ENCODE data around the gene SOX8.
"Not testable (repeated sequence)": the region's sequence is repeated elsewhere in the genome, so short reads cannot be mapped to it uniquely, and the experiment has no call there.

SOX8 gene

DNA sequence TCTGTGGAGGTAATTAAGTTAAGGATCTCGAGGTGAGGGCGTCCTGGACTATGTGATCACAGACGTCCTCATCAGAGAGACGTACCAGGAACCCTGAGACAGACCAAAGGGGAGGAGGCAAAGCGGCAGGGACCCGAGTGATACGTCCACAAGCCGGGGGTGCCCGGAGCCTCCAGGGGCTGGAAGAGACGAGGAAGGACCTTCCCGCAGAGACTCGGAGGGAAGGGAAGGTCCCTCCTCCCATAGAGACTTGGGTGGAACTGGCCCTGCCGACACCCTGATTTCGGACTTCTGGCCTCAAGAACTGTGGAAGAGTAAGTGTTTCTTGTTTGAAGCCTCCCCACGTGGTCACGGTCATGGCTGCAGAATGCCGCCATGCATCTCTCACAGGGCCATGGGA is 41.6 kb upstream of the SOX8 start:
- Histone ChIP-seq H3K27ac (ENCODE audit: low read depth, low read length) (no peak overlapping the region), H3K9ac (ENCODE audit: low read length in 5 of 5) (no peak overlapping the region), H3K36me3 (ENCODE audit: control insufficient read depth in 5 of 5, insufficient read depth in 5 of 5, low read length in 5 of 5) (peaks cover 5 to 33% (median 13%) of the 10 kb centered on the region in 5 donors), H3K4me1 (ENCODE audit: control insufficient read depth in 5 of 5, insufficient read depth in 5 of 5, low read length in 5 of 5) (peaks cover 0 to under 1% (median 0%) of the 10 kb centered on the region in 5 donors), H3K9me3 (ENCODE audit: control insufficient read depth in 5 of 5, low read length in 5 of 5) (peaks cover 0 to 12% (median 8%) of the 10 kb centered on the region in 5 donors), H3K4me3 (ENCODE audit: low read depth in 1 of 5, low read length in 5 of 5) (no peak overlapping the region), H3K27me3 (ENCODE audit: control insufficient read depth in 5 of 5, insufficient read depth in 4 of 5, low read length in 5 of 5) (no peaks in the 10 kb centered on the region)

DNA sequence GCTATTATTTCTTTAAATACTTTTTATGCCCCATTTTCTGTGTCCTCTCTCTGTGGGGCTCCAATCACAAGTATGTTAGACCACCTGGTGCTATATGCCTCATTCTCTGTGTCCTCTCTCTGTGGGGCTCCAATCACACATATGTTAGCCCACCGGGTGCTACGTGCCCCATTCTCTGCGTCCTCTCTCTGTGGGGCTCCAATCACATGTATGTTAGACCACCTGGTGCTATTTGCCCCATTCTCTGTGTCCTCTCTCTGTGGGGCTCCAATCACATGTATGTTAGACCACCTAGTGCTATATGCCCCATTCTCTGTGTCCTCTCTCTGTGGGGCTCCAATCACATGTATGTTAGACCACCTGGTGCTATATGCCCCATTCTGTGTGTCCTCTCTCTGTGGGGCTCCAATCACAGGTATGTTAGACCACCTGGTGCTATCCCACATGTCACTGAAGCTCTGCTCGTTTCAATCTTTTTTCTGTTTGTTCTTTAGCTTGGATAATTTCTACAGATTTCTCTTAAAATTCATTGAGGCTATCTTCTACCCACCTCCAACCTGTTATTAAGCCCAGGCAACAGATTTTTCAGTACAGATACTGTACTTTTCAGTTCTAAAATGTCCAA is 39.0 kb upstream of the SOX8 start:
- peaks cover 5 to 51% (median 27%) of the 10 kb centered on the region in 5 donors for H3K36me3 ChIP-seq (ENCODE audit: control insufficient read depth in 5 of 5, insufficient read depth in 5 of 5, low read length in 5 of 5)
- no peak overlapping the region for H3K9ac ChIP-seq (ENCODE audit: low read length in 5 of 5)
- H3K4me3 ChIP-seq (ENCODE audit: low read depth in 1 of 5, low read length in 5 of 5) = no peak overlapping the region
- H3K27me3 ChIP-seq (ENCODE audit: control insufficient read depth in 5 of 5, insufficient read depth in 4 of 5, low read length in 5 of 5) = no peaks in the 10 kb centered on the region
- peaks cover 0 to 7% (median 0%) of the 10 kb centered on the region in 5 donors for H3K4me1 ChIP-seq (ENCODE audit: control insufficient read depth in 5 of 5, insufficient read depth in 5 of 5, low read length in 5 of 5)
- H3K9me3 ChIP-seq (ENCODE audit: control insufficient read depth in 5 of 5, low read length in 5 of 5) = peaks cover 0 to 12% (median 8%) of the 10 kb centered on the region in 5 donors
- H3K27ac ChIP-seq (ENCODE audit: low read depth, low read length) = no peak overlapping the region

DNA sequence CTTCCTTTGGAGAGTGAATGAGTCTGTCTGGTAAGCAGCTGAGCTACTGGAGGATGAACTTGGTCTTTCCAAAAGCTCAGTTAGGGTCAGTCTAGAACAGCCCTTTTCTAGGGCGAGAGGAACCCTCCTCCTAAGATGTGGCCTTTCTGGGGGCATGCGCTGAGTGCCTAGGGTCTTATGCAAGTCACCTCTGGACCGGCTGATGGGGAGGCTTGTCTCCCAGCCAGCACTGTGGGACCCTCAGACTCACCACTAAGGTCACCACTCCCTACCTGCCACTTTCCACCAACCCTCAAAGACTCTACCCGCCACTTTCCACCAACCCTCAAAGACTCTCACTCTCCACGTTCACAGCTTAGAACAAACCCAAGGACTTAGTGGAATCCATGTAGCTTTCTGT is 37.6 kb upstream of the SOX8 start:
- peaks cover 0 to 7% (median 0%) of the 10 kb centered on the region in 5 donors for H3K4me1 ChIP-seq (ENCODE audit: control insufficient read depth in 5 of 5, insufficient read depth in 5 of 5, low read length in 5 of 5)
- no peak overlapping the region for H3K4me3 ChIP-seq (ENCODE audit: low read depth in 1 of 5, low read length in 5 of 5)
- no peak overlapping the region for H3K9ac ChIP-seq (ENCODE audit: low read length in 5 of 5)
- H3K9me3 ChIP-seq (ENCODE audit: control insufficient read depth in 5 of 5, low read length in 5 of 5) = peaks cover 0 to 12% (median 8%) of the 10 kb centered on the region in 5 donors
- no peaks in the 10 kb centered on the region for H3K27me3 ChIP-seq (ENCODE audit: control insufficient read depth in 5 of 5, insufficient read depth in 4 of 5, low read length in 5 of 5)
- H3K27ac ChIP-seq (ENCODE audit: low read depth, low read length) = no peak overlapping the region
- H3K36me3 ChIP-seq (ENCODE audit: control insufficient read depth in 5 of 5, insufficient read depth in 5 of 5, low read length in 5 of 5) = peaks cover 5 to 41% (median 24%) of the 10 kb centered on the region in 5 donors

DNA sequence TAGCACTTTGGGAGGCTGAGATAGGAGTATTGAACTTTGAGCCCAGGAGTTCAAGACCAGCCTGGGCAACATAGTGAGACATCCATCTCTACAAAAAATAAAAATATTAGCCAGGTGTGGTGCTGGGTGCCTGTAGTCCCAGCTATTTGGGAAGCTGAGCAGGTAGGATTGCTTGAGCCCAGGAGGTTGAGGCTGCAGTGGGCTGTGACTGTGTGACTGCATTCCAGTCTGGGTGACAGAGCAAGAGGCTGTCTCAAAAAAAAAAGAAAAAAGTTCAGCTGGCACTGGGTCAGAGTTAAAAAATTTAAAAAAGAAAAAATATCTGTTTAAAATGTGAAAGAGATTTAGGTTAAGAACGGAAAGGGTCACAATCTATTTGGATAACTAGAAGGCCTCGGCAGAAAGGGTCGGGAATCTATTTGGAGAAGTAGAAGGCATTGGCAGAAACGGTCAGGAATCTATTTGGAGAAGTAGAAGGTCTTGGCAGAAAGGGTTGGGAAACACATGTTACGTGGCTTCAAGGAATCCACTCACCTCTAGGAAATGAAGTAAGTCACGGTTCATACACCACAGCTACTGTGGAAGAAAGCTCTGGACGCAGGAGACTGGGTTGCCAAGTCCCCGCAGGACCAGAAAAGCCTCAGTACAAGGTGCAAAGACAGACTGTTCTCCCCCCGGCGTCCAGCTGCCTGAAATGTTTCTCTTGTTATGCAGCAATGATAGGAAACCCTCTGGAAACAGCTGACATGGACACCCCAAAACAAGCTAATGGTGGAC is 36.1 kb upstream of the SOX8 start:
- Histone ChIP-seq H3K4me1 (ENCODE audit: control insufficient read depth in 5 of 5, insufficient read depth in 5 of 5, low read length in 5 of 5) (peaks cover 0 to 7% (median 0%) of the 10 kb centered on the region in 5 donors), H3K27me3 (ENCODE audit: control insufficient read depth in 5 of 5, insufficient read depth in 4 of 5, low read length in 5 of 5) (no peaks in the 10 kb centered on the region), H3K36me3 (ENCODE audit: control insufficient read depth in 5 of 5, insufficient read depth in 5 of 5, low read length in 5 of 5) (peaks cover 5 to 28% (median 20%) of the 10 kb centered on the region in 5 donors), H3K9me3 (ENCODE audit: control insufficient read depth in 5 of 5, low read length in 5 of 5) (peaks cover 0 to 12% (median 8%) of the 10 kb centered on the region in 5 donors), H3K27ac (ENCODE audit: low read depth, low read length) (no peak overlapping the region), H3K4me3 (ENCODE audit: low read depth in 1 of 5, low read length in 5 of 5) (no peak overlapping the region), H3K9ac (ENCODE audit: low read length in 5 of 5) (no peak overlapping the region)

DNA sequence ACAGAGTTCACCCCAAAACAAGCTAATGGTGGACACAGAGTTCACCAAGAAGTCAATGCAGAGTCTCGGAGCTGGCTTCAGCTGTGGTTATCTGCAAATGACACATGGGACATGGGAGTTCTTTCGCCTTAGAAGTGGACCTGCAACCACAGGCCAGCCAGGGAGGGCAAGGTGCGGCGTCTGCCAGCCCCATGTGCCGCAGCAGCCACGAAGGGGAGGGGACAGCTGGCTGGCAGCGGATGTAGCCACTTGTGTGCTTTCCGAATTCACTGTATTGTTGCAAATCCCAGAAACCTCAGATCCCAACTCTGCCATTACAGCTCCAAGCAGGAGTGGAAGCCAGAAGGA is 35.5 kb upstream of the SOX8 start:
- Histone ChIP-seq H3K4me1 (ENCODE audit: control insufficient read depth in 5 of 5, insufficient read depth in 5 of 5, low read length in 5 of 5) (peaks cover 0 to 7% (median 0%) of the 10 kb centered on the region in 5 donors), H3K27ac (ENCODE audit: low read depth, low read length) (no peak overlapping the region), H3K9me3 (ENCODE audit: control insufficient read depth in 5 of 5, low read length in 5 of 5) (peaks cover 0 to 12% (median 8%) of the 10 kb centered on the region in 5 donors), H3K27me3 (ENCODE audit: control insufficient read depth in 5 of 5, insufficient read depth in 4 of 5, low read length in 5 of 5) (no peaks in the 10 kb centered on the region), H3K36me3 (ENCODE audit: control insufficient read depth in 5 of 5, insufficient read depth in 5 of 5, low read length in 5 of 5) (peaks cover 5 to 28% (median 20%) of the 10 kb centered on the region in 5 donors), H3K9ac (ENCODE audit: low read length in 5 of 5) (no peak overlapping the region), H3K4me3 (ENCODE audit: low read depth in 1 of 5, low read length in 5 of 5) (no peak overlapping the region)

DNA sequence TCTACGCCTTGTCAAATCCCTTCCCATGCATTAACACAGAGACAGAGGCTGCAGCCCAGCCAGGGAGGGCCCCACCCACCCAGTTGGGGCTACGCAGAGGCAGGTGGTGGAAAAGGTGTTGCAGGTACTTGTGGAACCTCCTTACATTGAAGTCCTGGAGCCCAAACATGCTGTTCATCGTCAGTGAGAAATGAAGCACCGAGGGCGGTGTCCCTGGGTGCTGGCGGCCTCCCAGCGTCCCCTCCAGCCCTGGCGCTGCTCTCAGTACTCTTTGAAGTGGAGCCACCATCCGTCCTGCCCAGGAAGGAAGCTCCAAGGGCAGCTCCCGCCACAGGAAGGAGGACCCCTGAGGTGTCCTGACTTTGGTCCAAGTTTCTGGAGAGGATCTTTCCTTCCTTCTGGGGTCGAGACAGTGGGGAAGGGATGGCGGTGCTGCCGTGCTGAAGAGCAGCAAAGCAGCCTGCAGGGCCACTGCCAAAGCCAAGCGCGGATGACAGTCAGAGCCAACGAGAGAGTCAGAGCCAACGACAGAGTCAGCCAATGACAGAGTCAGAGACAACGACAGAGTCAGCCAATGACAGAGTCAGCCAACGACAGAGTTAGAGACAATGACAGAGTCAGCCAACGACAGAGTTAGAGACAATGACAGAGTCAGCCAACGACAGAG is 34.2 kb upstream of the SOX8 start:
- no peak overlapping the region for H3K4me3 ChIP-seq (ENCODE audit: low read depth in 1 of 5, low read length in 5 of 5)
- H3K27ac ChIP-seq (ENCODE audit: low read depth, low read length) = no peak overlapping the region
- H3K27me3 ChIP-seq (ENCODE audit: control insufficient read depth in 5 of 5, insufficient read depth in 4 of 5, low read length in 5 of 5) = no peaks in the 10 kb centered on the region
- H3K4me1 ChIP-seq (ENCODE audit: control insufficient read depth in 5 of 5, insufficient read depth in 5 of 5, low read length in 5 of 5) = peaks cover 0 to 7% (median 0%) of the 10 kb centered on the region in 5 donors
- peaks cover 0 to 4% (median 3%) of the 10 kb centered on the region in 5 donors for H3K9me3 ChIP-seq (ENCODE audit: control insufficient read depth in 5 of 5, low read length in 5 of 5)
- peaks cover 0 to 41% (median 33%) of the 10 kb centered on the region in 5 donors for H3K36me3 ChIP-seq (ENCODE audit: control insufficient read depth in 5 of 5, insufficient read depth in 5 of 5, low read length in 5 of 5)
- no peak overlapping the region for H3K9ac ChIP-seq (ENCODE audit: low read length in 5 of 5)

DNA sequence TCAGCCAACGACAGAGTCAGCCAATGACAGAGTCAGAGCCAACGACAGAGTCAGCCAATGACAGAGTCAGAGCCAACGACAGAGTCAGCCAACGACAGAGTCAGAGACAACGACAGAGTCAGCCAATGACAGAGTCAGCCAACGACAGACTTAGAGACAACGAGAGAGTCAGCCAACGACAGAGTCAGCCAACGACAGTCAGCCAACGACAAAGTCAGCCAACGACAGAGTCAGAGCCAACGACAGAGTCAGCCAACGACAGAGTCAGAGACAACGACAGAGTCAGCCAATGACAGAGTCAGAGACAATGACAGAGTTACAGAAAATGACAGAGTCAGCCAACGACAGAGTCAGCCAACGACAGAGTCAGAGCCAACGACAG is 33.7 kb upstream of the SOX8 start:
- not testable (repeated sequence) for H3K27me3 ChIP-seq (ENCODE audit: control insufficient read depth in 5 of 5, insufficient read depth in 4 of 5, low read length in 5 of 5); H3K4me1 ChIP-seq (ENCODE audit: control insufficient read depth in 5 of 5, insufficient read depth in 5 of 5, low read length in 5 of 5); H3K4me3 ChIP-seq (ENCODE audit: low read depth in 1 of 5, low read length in 5 of 5); H3K27ac ChIP-seq (ENCODE audit: low read depth, low read length); H3K9me3 ChIP-seq (ENCODE audit: control insufficient read depth in 5 of 5, low read length in 5 of 5); H3K9ac ChIP-seq (ENCODE audit: low read length in 5 of 5)
- H3K36me3 ChIP-seq (ENCODE audit: control insufficient read depth in 5 of 5, insufficient read depth in 5 of 5, low read length in 5 of 5) = peaks cover 0 to 44% (median 33%) of the 10 kb centered on the region in 5 donors

DNA sequence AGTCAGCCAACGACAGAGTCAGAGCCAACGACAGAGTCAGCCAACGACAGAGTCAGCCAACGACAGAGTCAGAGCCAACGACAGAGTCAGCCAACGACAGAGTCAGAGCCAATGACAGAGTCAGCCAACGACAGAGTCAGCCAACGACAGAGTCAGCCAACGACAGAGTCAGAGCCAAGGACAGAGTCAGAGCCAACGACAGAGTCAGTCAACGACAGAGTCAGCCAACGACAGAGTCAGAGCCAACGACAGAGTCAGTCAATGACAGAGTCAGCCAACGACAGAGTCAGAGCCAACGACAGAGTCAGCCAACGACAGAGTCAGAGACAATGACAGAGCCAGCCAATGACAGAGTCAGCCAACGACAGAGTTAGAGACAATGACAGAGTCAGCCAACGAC is 32.8 kb upstream of the SOX8 start:
- not testable (repeated sequence) for H3K27me3 ChIP-seq (ENCODE audit: control insufficient read depth in 5 of 5, insufficient read depth in 4 of 5, low read length in 5 of 5); H3K9me3 ChIP-seq (ENCODE audit: control insufficient read depth in 5 of 5, low read length in 5 of 5); H3K27ac ChIP-seq (ENCODE audit: low read depth, low read length); H3K4me3 ChIP-seq (ENCODE audit: low read depth in 1 of 5, low read length in 5 of 5); H3K9ac ChIP-seq (ENCODE audit: low read length in 5 of 5); H3K4me1 ChIP-seq (ENCODE audit: control insufficient read depth in 5 of 5, insufficient read depth in 5 of 5, low read length in 5 of 5)
- peaks cover 0 to 47% (median 33%) of the 10 kb centered on the region in 5 donors for H3K36me3 ChIP-seq (ENCODE audit: control insufficient read depth in 5 of 5, insufficient read depth in 5 of 5, low read length in 5 of 5)

DNA sequence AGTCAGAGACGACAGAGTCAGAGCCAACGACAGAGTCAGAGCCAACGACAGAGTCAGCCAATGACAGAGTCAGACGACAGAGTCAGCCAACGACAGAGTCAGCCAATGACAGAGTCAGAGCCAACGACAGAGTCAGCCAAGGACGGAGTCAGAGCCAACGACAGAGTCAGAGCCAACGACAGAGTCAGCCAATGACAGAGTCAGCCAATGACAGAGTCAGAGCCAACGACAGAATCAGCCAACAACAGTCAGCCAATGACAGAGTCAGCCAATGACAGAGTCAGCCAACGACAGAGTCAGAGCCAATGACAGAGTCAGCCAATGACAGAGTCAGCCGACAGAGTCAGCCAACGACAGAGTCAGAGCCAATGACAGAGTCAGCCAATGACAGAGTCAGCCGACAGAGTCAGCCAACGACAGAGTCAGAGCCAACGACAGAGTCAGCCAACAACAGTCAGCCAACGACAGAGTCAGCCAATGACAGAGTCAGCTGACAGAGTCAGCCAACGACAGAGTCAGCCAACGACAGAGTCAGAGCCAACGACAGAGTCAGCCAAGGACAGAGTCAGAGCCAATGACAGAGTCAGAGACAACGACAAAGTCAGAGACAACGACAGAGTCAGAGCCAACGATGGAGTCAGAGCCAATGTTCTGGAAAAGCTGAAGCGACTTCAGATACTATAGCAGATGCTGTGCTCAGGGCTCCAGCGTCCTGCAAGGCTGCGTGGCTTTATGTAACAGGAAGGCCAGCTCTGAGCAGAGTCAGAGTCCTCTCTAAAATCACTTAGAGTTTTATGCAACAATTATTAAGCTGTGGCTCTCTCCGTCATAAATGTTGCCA is 30.6 kb upstream of the SOX8 start:
- H3K27ac ChIP-seq (ENCODE audit: low read depth, low read length); H3K9me3 ChIP-seq (ENCODE audit: control insufficient read depth in 5 of 5, low read length in 5 of 5); H3K27me3 ChIP-seq (ENCODE audit: control insufficient read depth in 5 of 5, insufficient read depth in 4 of 5, low read length in 5 of 5); H3K9ac ChIP-seq (ENCODE audit: low read length in 5 of 5); H3K4me1 ChIP-seq (ENCODE audit: control insufficient read depth in 5 of 5, insufficient read depth in 5 of 5, low read length in 5 of 5); H3K4me3 ChIP-seq (ENCODE audit: low read depth in 1 of 5, low read length in 5 of 5): not testable (repeated sequence)
- peaks cover 0 to 47% (median 34%) of the 10 kb centered on the region in 5 donors for H3K36me3 ChIP-seq (ENCODE audit: control insufficient read depth in 5 of 5, insufficient read depth in 5 of 5, low read length in 5 of 5)

Measured in subcutaneous abdominal adipose tissue (tissue), 5 donors.